ENCODE results near the gene OSBPL6.

The OSBPL6 gene

GRCh38 chr2:178269438-178270224, 75.3 kb downstream of the OSBPL6 start:
- no peaks in the 10 kb centered on the region for H3K36me3 Mint-ChIP-seq

GRCh38 chr2:178270338-178270737, 76.0 kb downstream of the OSBPL6 start:
- no peaks in the 10 kb centered on the region for H3K9me3 Mint-ChIP-seq
- H3K4me3 Mint-ChIP-seq = no peak overlapping the region
- DNase-seq (ENCODE audit: low spot score in 2 of 2) (no peak), ATAC-seq (no peak)
- H3K27ac Mint-ChIP-seq = no peak overlapping the region
- no peaks in the 10 kb centered on the region for H3K4me1 Mint-ChIP-seq
- no peaks in the 10 kb centered on the region for H3K36me3 Mint-ChIP-seq

More at GRCh38 chr2:178269438-178270224, 75.3 kb downstream of the OSBPL6 start:
- H3K27ac Mint-ChIP-seq = no peak overlapping the region
- no peaks in the 10 kb centered on the region for H3K4me1 Mint-ChIP-seq
- ATAC-seq (no peak), DNase-seq (ENCODE audit: low spot score in 2 of 2) (no peak)
- no peak overlapping the region for H3K4me3 Mint-ChIP-seq
- no peaks in the 10 kb centered on the region for H3K9me3 Mint-ChIP-seq

GRCh38 chr2:178271094-178271493, 76.8 kb downstream of the OSBPL6 start:
- Mint-ChIP-seq H3K27ac (no peak overlapping the region), H3K9me3 (no peaks in the 10 kb centered on the region), H3K4me3 (no peak overlapping the region), H3K4me1 (no peaks in the 10 kb centered on the region), H3K36me3 (no peaks in the 10 kb centered on the region)
- DNase-seq (ENCODE audit: low spot score in 2 of 2) = no peak
- no peak for ATAC-seq

GRCh38 chr2:178271629-178272333, 77.5 kb downstream of the OSBPL6 start:
- DNase-seq (ENCODE audit: low spot score in 2 of 2) = no peak
- no peak for ATAC-seq
- H3K9me3 Mint-ChIP-seq = no peaks in the 10 kb centered on the region
- H3K27ac Mint-ChIP-seq = no peak overlapping the region
- no peaks in the 10 kb centered on the region for H3K4me1 Mint-ChIP-seq
- H3K4me3 Mint-ChIP-seq = no peak overlapping the region
- no peaks in the 10 kb centered on the region for H3K36me3 Mint-ChIP-seq

- no peaks in the 10 kb centered on the region for H3K4me1 Mint-ChIP-seq
- ATAC-seq (no peak), DNase-seq (ENCODE audit: low spot score in 2 of 2) (no peak)
- H3K27ac Mint-ChIP-seq = no peak overlapping the region
- no peaks in the 10 kb centered on the region for H3K36me3 Mint-ChIP-seq
- no peak overlapping the region for H3K4me3 Mint-ChIP-seq
- no peaks in the 10 kb centered on the region for H3K9me3 Mint-ChIP-seq
These were observed 79.6 kb downstream of the OSBPL6 start for GRCh38 chr2:178273787-178274360.

GRCh38 chr2:178275600-178275999, 81.3 kb downstream of the OSBPL6 start:
- Mint-ChIP-seq H3K4me3 (no peak overlapping the region), H3K27ac (no peak overlapping the region), H3K9me3 (no peaks in the 10 kb centered on the region), H3K36me3 (no peaks in the 10 kb centered on the region), H3K4me1 (no peaks in the 10 kb centered on the region)
- ATAC-seq (no peak), DNase-seq (ENCODE audit: low spot score in 2 of 2) (no peak)

GRCh38 chr2:178277741-178278197, 83.5 kb downstream of the OSBPL6 start:
- no peaks in the 10 kb centered on the region for H3K9me3 Mint-ChIP-seq
- no peak overlapping the region for H3K27ac Mint-ChIP-seq
- H3K36me3 Mint-ChIP-seq = no peaks in the 10 kb centered on the region
- no peak for ATAC-seq
- no peak overlapping the region for H3K4me3 Mint-ChIP-seq
- DNase-seq (ENCODE audit: low spot score in 2 of 2) = no peak
- H3K4me1 Mint-ChIP-seq = no peaks in the 10 kb centered on the region

GRCh38 chr2:178279142-178279541, 84.8 kb downstream of the OSBPL6 start:
- no peaks in the 10 kb centered on the region for H3K9me3 Mint-ChIP-seq
- no peak overlapping the region for H3K4me3 Mint-ChIP-seq
- no peak for DNase-seq (ENCODE audit: low spot score in 2 of 2)
- H3K4me1 Mint-ChIP-seq = no peaks in the 10 kb centered on the region
- H3K36me3 Mint-ChIP-seq = no peaks in the 10 kb centered on the region
- H3K27ac Mint-ChIP-seq = no peak overlapping the region
- ATAC-seq = no peak

GRCh38 chr2:178279636-178280035, 85.3 kb downstream of the OSBPL6 start:
- H3K9me3 Mint-ChIP-seq = no peaks in the 10 kb centered on the region
- no peak overlapping the region for H3K27ac Mint-ChIP-seq
- H3K36me3 Mint-ChIP-seq = no peaks in the 10 kb centered on the region
- ATAC-seq (no peak), DNase-seq (ENCODE audit: low spot score in 2 of 2) (no peak)
- no peaks in the 10 kb centered on the region for H3K4me1 Mint-ChIP-seq
- no peak overlapping the region for H3K4me3 Mint-ChIP-seq

- Mint-ChIP-seq H3K27ac (no peak overlapping the region), H3K36me3 (no peaks in the 10 kb centered on the region), H3K4me3 (no peak overlapping the region), H3K4me1 (no peaks in the 10 kb centered on the region), H3K9me3 (no peaks in the 10 kb centered on the region)
- DNase-seq (ENCODE audit: low spot score in 2 of 2) = peak; percentile 9 to 60
- peak; percentile 61 for ATAC-seq
These were observed 86.0 kb downstream of the OSBPL6 start for GRCh38 chr2:178280244-178280852.

- H3K27ac Mint-ChIP-seq = no peak overlapping the region
- no peaks in the 10 kb centered on the region for H3K4me1 Mint-ChIP-seq
- DNase-seq (ENCODE audit: low spot score in 2 of 2) (no peak), ATAC-seq (no peak)
- no peaks in the 10 kb centered on the region for H3K36me3 Mint-ChIP-seq
- H3K4me3 Mint-ChIP-seq = no peak overlapping the region
- no peaks in the 10 kb centered on the region for H3K9me3 Mint-ChIP-seq
These were observed 87.9 kb downstream of the OSBPL6 start for GRCh38 chr2:178282075-178282815.

GRCh38 chr2:178283341-178283918, 89.1 kb downstream of the OSBPL6 start:
- H3K27ac Mint-ChIP-seq = no peak overlapping the region
- no peak for ATAC-seq
- H3K9me3 Mint-ChIP-seq = no peaks in the 10 kb centered on the region
- no peak overlapping the region for H3K4me3 Mint-ChIP-seq
- DNase-seq (ENCODE audit: low spot score in 2 of 2) = no peak
- H3K4me1 Mint-ChIP-seq = no peaks in the 10 kb centered on the region
- no peaks in the 10 kb centered on the region for H3K36me3 Mint-ChIP-seq

- Mint-ChIP-seq H3K36me3 (no peaks in the 10 kb centered on the region), H3K9me3 (no peaks in the 10 kb centered on the region), H3K4me1 (no peaks in the 10 kb centered on the region), H3K27ac (no peak overlapping the region), H3K4me3 (no peak overlapping the region)
- DNase-seq (ENCODE audit: low spot score in 2 of 2) (no peak), ATAC-seq (no peak)
These were observed 90.4 kb downstream of the OSBPL6 start for GRCh38 chr2:178284613-178285286.

GRCh38 chr2:178285287-178285615, 90.9 kb downstream of the OSBPL6 start:
- Mint-ChIP-seq H3K36me3 (no peaks in the 10 kb centered on the region), H3K9me3 (no peaks in the 10 kb centered on the region), H3K4me3 (no peak overlapping the region), H3K4me1 (no peaks in the 10 kb centered on the region), H3K27ac (no peak overlapping the region)
- DNase-seq (ENCODE audit: low spot score in 2 of 2) (no peak), ATAC-seq (no peak)

Data from stimulated activated effector memory CD8-positive, alpha-beta T cell treated with anti-CD3 and anti-CD28 coated beads, Interleukin-12 subunit alpha, Interleukin-12 subunit beta, amount 100 ng/mL, for 72 hours (primary cell).